Measurements from ENCODE around the gene UGT1A10. TPM values are rescaled to one million over a fixed set of nuclear protein-coding genes. Genes with fewer than 3 reads are reported as not detected.

The UGT1A10 gene
- polyA plus RNA-seq, 1 donor from 2014 or later, result not detected

GRCh38 chr2:233681521-233682099 lies 45.4 kb downstream of the UGT1A10 start, which contains the start of gene UGT1A7:
Gene UGT1A7 (plus strand): TSS chr2:233681901. CDS start chr2:233681938, 37 bp downstream.
- Histone ChIP-seq H3K9me3 (ENCODE audit: low read length) (no peaks in the 10 kb centered on the region), H3K4me3 (ENCODE audit: low read length) (no peak within 1 kb of the TSS), H3K79me2 (replicated peaks; ENCODE audit: insufficient read depth, low read length) (no peaks in the 10 kb centered on the region), H3K4me2 (ENCODE audit: low read length) (no peak within 1 kb of the TSS), H3F3A (ENCODE audit: insufficient read depth, low read length, poor library complexity, severe bottlenecking) (no peaks in the 10 kb centered on the region), H3K9me2 (ENCODE audit: insufficient read depth, low read length) (no peaks in the 10 kb centered on the region), H3K36me3 (ENCODE audit: insufficient read depth, low read length) (no peaks in the 10 kb centered on the region), H4K20me1 (ENCODE audit: insufficient read depth) (no peaks in the 10 kb centered on the region), H3K27ac (ENCODE audit: low read length) (no peak within 1 kb of the TSS), H2AFZ (ENCODE audit: low read depth, low read length) (no peak within 1 kb of the TSS), H3K9ac (ENCODE audit: low read length) (no peak within 1 kb of the TSS), H3K27me3 (ENCODE audit: insufficient read depth, low read depth, low read length) (no peaks in the 10 kb centered on the region)
- TF ChIP-seq RAD21 (conservative IDR thresholded peaks at IDR 0.05), result no peak
- TF ChIP-seq SMC3 (conservative IDR thresholded peaks at IDR 0.05; ENCODE audit: poor library complexity), result no peak
- TF ChIP-seq, protein P1, sequence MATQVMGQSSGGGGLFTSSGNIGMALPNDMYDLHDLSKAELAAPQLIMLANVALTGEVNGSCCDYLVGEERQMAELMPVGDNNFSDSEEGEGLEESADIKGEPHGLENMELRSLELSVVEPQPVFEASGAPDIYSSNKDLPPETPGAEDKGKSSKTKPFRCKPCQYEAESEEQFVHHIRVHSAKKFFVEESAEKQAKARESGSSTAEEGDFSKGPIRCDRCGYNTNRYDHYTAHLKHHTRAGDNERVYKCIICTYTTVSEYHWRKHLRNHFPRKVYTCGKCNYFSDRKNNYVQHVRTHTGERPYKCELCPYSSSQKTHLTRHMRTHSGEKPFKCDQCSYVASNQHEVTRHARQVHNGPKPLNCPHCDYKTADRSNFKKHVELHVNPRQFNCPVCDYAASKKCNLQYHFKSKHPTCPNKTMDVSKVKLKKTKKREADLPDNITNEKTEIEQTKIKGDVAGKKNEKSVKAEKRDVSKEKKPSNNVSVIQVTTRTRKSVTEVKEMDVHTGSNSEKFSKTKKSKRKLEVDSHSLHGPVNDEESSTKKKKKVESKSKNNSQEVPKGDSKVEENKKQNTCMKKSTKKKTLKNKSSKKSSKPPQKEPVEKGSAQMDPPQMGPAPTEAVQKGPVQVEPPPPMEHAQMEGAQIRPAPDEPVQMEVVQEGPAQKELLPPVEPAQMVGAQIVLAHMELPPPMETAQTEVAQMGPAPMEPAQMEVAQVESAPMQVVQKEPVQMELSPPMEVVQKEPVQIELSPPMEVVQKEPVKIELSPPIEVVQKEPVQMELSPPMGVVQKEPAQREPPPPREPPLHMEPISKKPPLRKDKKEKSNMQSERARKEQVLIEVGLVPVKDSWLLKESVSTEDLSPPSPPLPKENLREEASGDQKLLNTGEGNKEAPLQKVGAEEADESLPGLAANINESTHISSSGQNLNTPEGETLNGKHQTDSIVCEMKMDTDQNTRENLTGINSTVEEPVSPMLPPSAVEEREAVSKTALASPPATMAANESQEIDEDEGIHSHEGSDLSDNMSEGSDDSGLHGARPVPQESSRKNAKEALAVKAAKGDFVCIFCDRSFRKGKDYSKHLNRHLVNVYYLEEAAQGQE (IDR thresholded peaks at IDR 0.05; ENCODE audit: borderline replicate concordance), result no peak
- TF ChIP-seq EZH2 (IDR thresholded peaks at IDR 0.05; ENCODE audit: borderline replicate concordance, insufficient read depth, low read length, poor library complexity, severe bottlenecking), result no peak
- TF ChIP-seq POLR2AphosphoS5 (IDR thresholded peaks at IDR 0.05), result no peak
- TF ChIP-seq EP300 (conservative IDR thresholded peaks at IDR 0.05; ENCODE audit: poor library complexity, severe bottlenecking), result no peak
- TF ChIP-seq, protein P2, sequence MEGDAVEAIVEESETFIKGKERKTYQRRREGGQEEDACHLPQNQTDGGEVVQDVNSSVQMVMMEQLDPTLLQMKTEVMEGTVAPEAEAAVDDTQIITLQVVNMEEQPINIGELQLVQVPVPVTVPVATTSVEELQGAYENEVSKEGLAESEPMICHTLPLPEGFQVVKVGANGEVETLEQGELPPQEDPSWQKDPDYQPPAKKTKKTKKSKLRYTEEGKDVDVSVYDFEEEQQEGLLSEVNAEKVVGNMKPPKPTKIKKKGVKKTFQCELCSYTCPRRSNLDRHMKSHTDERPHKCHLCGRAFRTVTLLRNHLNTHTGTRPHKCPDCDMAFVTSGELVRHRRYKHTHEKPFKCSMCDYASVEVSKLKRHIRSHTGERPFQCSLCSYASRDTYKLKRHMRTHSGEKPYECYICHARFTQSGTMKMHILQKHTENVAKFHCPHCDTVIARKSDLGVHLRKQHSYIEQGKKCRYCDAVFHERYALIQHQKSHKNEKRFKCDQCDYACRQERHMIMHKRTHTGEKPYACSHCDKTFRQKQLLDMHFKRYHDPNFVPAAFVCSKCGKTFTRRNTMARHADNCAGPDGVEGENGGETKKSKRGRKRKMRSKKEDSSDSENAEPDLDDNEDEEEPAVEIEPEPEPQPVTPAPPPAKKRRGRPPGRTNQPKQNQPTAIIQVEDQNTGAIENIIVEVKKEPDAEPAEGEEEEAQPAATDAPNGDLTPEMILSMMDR (IDR thresholded peaks at IDR 0.05; ENCODE audit: poor library complexity, severe bottlenecking), result no peak
- TF ChIP-seq TAF1 (IDR thresholded peaks at IDR 0.05; ENCODE audit: low read depth), result no peak
- no peak for TF ChIP-seq MXI1 (conservative IDR thresholded peaks at IDR 0.05; ENCODE audit: poor library complexity, severe bottlenecking)

GRCh38 chr2:233684640-233685039 lies 48.4 kb downstream of the UGT1A10 start:
- no peaks in the 10 kb centered on the region for H3F3A ChIP-seq (ENCODE audit: insufficient read depth, low read length, poor library complexity, severe bottlenecking)
- H3K9me3 ChIP-seq (ENCODE audit: low read length), result no peaks in the 10 kb centered on the region
- no peak overlapping the region for H3K4me3 ChIP-seq (ENCODE audit: low read length)
- TF ChIP-seq RAD21 (conservative IDR thresholded peaks at IDR 0.05) (no peak), EZH2 (IDR thresholded peaks at IDR 0.05; ENCODE audit: borderline replicate concordance, insufficient read depth, low read length, poor library complexity, severe bottlenecking) (no peak), EP300 (conservative IDR thresholded peaks at IDR 0.05; ENCODE audit: poor library complexity, severe bottlenecking) (no peak), POLR2AphosphoS5 (IDR thresholded peaks at IDR 0.05) (no peak), TAF1 (IDR thresholded peaks at IDR 0.05; ENCODE audit: low read depth) (no peak), SMC3 (conservative IDR thresholded peaks at IDR 0.05; ENCODE audit: poor library complexity) (no peak), MXI1 (conservative IDR thresholded peaks at IDR 0.05; ENCODE audit: poor library complexity, severe bottlenecking) (no peak)
- TF ChIP-seq, protein P2 (IDR thresholded peaks at IDR 0.05; ENCODE audit: poor library complexity, severe bottlenecking), result no peak
- TF ChIP-seq, protein P1 (IDR thresholded peaks at IDR 0.05; ENCODE audit: borderline replicate concordance), result no peak
- H3K27ac ChIP-seq (ENCODE audit: low read length), result no peak overlapping the region
- H3K79me2 ChIP-seq (replicated peaks; ENCODE audit: insufficient read depth, low read length), result no peaks in the 10 kb centered on the region
- H4K20me1 ChIP-seq (ENCODE audit: insufficient read depth), result no peaks in the 10 kb centered on the region
- no peaks in the 10 kb centered on the region for H3K36me3 ChIP-seq (ENCODE audit: insufficient read depth, low read length)
- H3K4me2 ChIP-seq (ENCODE audit: low read length), result no peak overlapping the region
- H3K9me2 ChIP-seq (ENCODE audit: insufficient read depth, low read length), result no peaks in the 10 kb centered on the region
- no peak overlapping the region for H3K9ac ChIP-seq (ENCODE audit: low read length)
- no peak overlapping the region for H2AFZ ChIP-seq (ENCODE audit: low read depth, low read length)
- no peaks in the 10 kb centered on the region for H3K27me3 ChIP-seq (ENCODE audit: insufficient read depth, low read depth, low read length)

Measured in neural cell (in vitro differentiated cells).